NB4 (cell line): Measurements from ENCODE around the gene ACOXL.

Experiments used
- DNase-seq: peaks from one replicate; pipeline ENCODE4 v3.0.0; 2010; ENCODE audit warnings: low read depth
- H3K4me3 ChIP-seq: one replicate; pipeline ENCODE4 v1.5.1; 2011; ENCODE audit warnings: mild to moderate bottlenecking, low read depth, low read length, moderate library complexity
- MYC ChIP-seq: IDR thresholded peaks from 2 replicates; pipeline ENCODE4 v1.6.1; 2011; ENCODE audit warnings: low read depth, low read length
- POLR2A ChIP-seq: IDR thresholded peaks from 2 replicates; pipeline ENCODE4 v1.6.1; 2011; ENCODE audit warnings: mild to moderate bottlenecking; ENCODE audit not compliant: insufficient read length; ENCODE audit errors: extremely low read depth
- TF ChIP-seq, protein P1 (sequence below): IDR thresholded peaks from 2 replicates; pipeline ENCODE4 v1.6.1; 2011; ENCODE audit warnings: low read depth, low read length
- TF ChIP-seq, protein P2 (sequence below): IDR thresholded peaks from one replicate; pipeline ENCODE4 v1.5.1; 2012; ENCODE audit warnings: low read depth, low read length

The ACOXL gene

DNA sequence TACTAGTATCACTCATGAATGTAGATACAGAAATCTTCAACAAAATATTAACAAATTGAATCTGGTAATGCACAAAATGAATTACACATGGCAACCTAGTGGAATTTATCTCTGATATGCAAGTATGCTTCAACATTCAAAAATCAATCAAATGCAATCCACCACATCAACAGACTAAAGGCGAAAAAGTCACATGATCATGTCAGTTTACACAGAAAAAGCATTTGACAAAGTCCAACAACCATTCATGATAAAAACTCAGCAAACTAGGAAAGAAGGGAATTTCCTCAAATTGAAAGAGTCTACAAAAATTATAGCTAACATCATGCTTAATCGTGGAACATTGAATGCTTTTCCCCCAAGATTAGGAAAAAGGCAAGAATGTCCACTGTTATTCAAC is 237.8 kb downstream of the ACOXL start:
- TF ChIP-seq POLR2A, result no peak
- no peak overlapping the region for H3K4me3 ChIP-seq

DNA sequence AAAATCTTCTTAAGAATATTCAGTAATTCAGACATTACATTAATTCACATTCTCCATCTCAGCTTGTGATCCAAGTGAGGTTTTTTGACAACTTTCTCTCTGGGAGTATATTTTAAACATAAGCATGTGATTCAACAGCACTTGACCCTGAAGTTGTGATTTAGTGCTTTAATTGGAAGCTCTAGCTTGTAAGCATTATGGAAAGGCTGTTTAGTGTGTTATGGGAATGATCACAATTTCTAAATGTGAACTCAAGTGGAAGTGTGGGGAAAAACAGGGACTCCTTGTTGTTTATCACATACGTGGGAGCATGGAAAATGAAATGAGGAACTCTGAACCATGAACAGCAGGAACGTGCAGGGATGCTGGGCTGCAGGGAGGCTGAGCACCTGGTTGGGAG is 239.4 kb downstream of the ACOXL start:
- H3K4me3 ChIP-seq, result no peak overlapping the region
- TF ChIP-seq, protein P1, sequence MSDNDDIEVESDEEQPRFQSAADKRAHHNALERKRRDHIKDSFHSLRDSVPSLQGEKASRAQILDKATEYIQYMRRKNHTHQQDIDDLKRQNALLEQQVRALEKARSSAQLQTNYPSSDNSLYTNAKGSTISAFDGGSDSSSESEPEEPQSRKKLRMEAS, result no peak
- TF ChIP-seq MYC, result no peak
- no peak for TF ChIP-seq POLR2A
- TF ChIP-seq, protein P2, sequence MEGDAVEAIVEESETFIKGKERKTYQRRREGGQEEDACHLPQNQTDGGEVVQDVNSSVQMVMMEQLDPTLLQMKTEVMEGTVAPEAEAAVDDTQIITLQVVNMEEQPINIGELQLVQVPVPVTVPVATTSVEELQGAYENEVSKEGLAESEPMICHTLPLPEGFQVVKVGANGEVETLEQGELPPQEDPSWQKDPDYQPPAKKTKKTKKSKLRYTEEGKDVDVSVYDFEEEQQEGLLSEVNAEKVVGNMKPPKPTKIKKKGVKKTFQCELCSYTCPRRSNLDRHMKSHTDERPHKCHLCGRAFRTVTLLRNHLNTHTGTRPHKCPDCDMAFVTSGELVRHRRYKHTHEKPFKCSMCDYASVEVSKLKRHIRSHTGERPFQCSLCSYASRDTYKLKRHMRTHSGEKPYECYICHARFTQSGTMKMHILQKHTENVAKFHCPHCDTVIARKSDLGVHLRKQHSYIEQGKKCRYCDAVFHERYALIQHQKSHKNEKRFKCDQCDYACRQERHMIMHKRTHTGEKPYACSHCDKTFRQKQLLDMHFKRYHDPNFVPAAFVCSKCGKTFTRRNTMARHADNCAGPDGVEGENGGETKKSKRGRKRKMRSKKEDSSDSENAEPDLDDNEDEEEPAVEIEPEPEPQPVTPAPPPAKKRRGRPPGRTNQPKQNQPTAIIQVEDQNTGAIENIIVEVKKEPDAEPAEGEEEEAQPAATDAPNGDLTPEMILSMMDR, result no peak
- DNase-seq, result no peak

More for the DNA sequence above, 237.8 kb downstream of the ACOXL start:
- no peak for DNase-seq

DNA sequence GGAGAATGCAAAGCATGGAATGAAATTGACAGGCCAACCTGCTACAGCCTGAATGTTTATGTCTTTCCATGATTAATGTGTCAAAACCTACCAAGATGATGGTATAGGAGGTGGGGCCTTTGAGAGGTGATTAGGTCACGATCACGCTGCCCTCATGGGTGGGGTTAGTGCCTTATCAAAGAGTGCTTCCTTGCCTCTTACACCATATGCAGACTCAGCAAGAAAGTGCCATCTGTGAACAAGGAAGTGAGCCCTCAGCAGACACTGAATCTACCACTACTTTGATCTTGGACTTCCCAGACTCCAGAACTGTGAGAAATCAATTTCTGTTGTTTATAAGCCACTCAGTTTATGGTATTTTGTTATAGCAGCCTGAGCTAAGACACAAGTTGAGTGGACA is 240.9 kb downstream of the ACOXL start:
- no peak overlapping the region for H3K4me3 ChIP-seq
- TF ChIP-seq, protein P2, result no peak
- no peak for TF ChIP-seq POLR2A
- TF ChIP-seq MYC, result no peak
- TF ChIP-seq, protein P1, result no peak
- DNase-seq, result no peak

DNA sequence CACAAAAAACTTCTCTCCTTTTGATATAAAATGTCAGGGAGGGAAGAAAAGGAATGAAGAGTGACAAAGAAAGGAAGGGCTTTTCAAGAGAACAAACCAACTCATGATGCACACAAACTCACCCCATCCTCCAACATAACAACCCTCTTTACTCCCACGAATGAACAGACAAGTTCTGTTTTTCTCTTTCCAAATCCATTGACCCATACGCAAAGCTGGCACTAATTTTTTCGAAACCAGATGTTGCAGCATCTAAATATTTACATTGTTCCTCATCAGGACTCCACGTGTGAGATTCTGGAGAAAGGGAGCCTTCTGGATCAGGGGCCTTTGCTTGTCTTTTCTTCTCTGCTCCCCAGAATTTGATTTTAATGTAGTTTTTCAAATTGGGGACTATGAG is 245.0 kb downstream of the ACOXL start:
- no peak for TF ChIP-seq POLR2A
- peak; percentile 28 for DNase-seq
- H3K4me3 ChIP-seq, result no peak overlapping the region

DNA sequence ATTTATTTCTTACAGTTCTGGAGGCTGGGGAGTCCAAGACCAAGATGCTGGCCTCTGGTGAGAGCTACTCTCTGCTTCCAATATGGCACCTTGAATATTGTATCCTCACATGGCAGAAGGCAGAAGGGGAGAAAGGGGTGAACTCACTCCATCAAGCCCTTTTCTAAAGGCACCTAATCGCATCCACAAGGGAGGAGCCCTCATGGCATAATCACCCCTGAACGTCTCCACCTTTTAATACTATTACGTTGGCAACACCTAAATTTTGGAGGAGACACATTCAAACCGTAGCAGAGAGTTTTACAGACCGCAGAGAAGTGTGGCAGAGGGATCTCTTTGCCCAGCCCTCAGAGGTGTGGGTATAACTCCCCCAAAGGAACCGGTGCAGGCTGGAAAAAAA is 245.8 kb downstream of the ACOXL start:
- H3K4me3 ChIP-seq, result no peak overlapping the region
- DNase-seq, result no peak
- TF ChIP-seq POLR2A, result no peak
- TF ChIP-seq, protein P2, result no peak
- TF ChIP-seq, protein P1, result no peak
- TF ChIP-seq MYC, result no peak

DNA sequence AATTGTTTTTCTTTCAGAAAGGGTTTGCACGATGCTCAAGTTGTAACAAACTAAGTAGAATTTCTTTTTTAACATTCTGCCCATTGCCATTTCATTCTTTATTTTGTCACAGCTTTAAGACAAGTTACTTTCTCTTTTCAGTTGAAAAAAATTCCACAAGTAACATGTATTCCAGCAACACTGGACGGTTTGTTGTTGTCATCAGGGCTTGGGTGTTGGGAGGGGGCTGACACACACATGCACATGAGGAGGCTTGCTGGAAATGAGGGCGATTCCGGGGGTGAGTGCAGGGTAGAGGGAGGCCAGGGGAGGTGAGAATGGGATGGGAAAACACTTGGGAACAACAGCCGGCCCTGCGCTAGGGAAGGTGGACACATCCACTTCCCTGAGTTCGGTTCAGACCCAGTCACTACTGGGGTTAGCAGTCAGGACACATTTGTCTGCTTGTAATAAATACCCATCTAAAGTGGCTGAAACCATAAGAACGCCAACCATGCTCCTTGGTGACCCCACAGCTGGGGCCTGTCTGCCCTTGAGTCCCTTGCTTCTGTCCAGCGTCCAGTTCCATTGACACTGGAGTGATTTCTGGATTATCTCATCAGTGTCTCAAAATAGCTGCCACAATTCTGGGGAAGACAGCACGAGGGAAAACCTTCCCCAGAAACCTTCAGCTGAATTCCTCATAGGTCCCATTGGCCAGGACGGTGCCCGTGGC is 246.5 kb downstream of the ACOXL start:
- no peak overlapping the region for H3K4me3 ChIP-seq
- no peak for DNase-seq
- TF ChIP-seq, protein P1, result no peak
- TF ChIP-seq MYC, result no peak
- no peak for TF ChIP-seq POLR2A
- TF ChIP-seq, protein P2, result no peak
